ENCODE results near the gene NKX6-1. TPM values are rescaled to one million over a fixed set of nuclear protein-coding genes. Genes with fewer than 3 reads are reported as not detected.

The NKX6-1 gene
- total RNA-seq, 1 donor from 2014 or later = 14.6 TPM

- TF ChIP-seq CTCF (IDR thresholded peaks at IDR 0.05; ENCODE audit: unreplicated experiment) = no peak
- Mint-ChIP-seq H3K9me3 (ENCODE audit: unreplicated experiment) (no peaks in the 10 kb centered on the region), H3K27ac (ENCODE audit: unreplicated experiment) (no peak overlapping the region), H3K27me3 (ENCODE audit: unreplicated experiment) (peaks cover 3% of the 10 kb centered on the region), H3K4me1 (ENCODE audit: unreplicated experiment) (peaks cover 6% of the 10 kb centered on the region), H3K36me3 (ENCODE audit: low read depth, unreplicated experiment) (no peaks in the 10 kb centered on the region), H3K4me3 (ENCODE audit: unreplicated experiment) (no peak overlapping the region)
- no peak for DNase-seq (ENCODE audit: low spot score)
Measured at GRCh38 chr4:84512277-84512676, 13.2 kb upstream of the NKX6-1 start.

GRCh38 chr4:84511703-84512102 is 12.6 kb upstream of the NKX6-1 start:
- no peak for DNase-seq (ENCODE audit: low spot score)
- no peak overlapping the region for H3K4me3 Mint-ChIP-seq (ENCODE audit: unreplicated experiment)
- no peak overlapping the region for H3K27ac Mint-ChIP-seq (ENCODE audit: unreplicated experiment)
- peaks cover 6% of the 10 kb centered on the region for H3K4me1 Mint-ChIP-seq (ENCODE audit: unreplicated experiment)
- H3K9me3 Mint-ChIP-seq (ENCODE audit: unreplicated experiment) = no peaks in the 10 kb centered on the region
- no peaks in the 10 kb centered on the region for H3K36me3 Mint-ChIP-seq (ENCODE audit: low read depth, unreplicated experiment)
- peaks cover 3% of the 10 kb centered on the region for H3K27me3 Mint-ChIP-seq (ENCODE audit: unreplicated experiment)
- TF ChIP-seq CTCF (IDR thresholded peaks at IDR 0.05; ENCODE audit: unreplicated experiment) = no peak

- no peak for DNase-seq (ENCODE audit: low spot score)
- Mint-ChIP-seq H3K36me3 (ENCODE audit: low read depth, unreplicated experiment) (no peaks in the 10 kb centered on the region), H3K4me1 (ENCODE audit: unreplicated experiment) (peaks cover 12% of the 10 kb centered on the region), H3K27ac (ENCODE audit: unreplicated experiment) (no peak overlapping the region), H3K27me3 (ENCODE audit: unreplicated experiment) (peaks cover 3% of the 10 kb centered on the region), H3K4me3 (ENCODE audit: unreplicated experiment) (no peak overlapping the region), H3K9me3 (ENCODE audit: unreplicated experiment) (no peaks in the 10 kb centered on the region)
- TF ChIP-seq CTCF (IDR thresholded peaks at IDR 0.05; ENCODE audit: unreplicated experiment) = no peak
Measured at GRCh38 chr4:84507941-84508340, 8.8 kb upstream of the NKX6-1 start.

GRCh38 chr4:84504821-84505220 is 5.7 kb upstream of the NKX6-1 start:
- Mint-ChIP-seq H3K27me3 (ENCODE audit: unreplicated experiment) (peaks cover 23% of the 10 kb centered on the region), H3K9me3 (ENCODE audit: unreplicated experiment) (no peaks in the 10 kb centered on the region), H3K36me3 (ENCODE audit: low read depth, unreplicated experiment) (peaks cover 3% of the 10 kb centered on the region), H3K4me3 (ENCODE audit: unreplicated experiment) (no peak overlapping the region), H3K27ac (ENCODE audit: unreplicated experiment) (no peak overlapping the region), H3K4me1 (ENCODE audit: unreplicated experiment) (peaks cover 30% of the 10 kb centered on the region)
- no peak for DNase-seq (ENCODE audit: low spot score)
- TF ChIP-seq CTCF (IDR thresholded peaks at IDR 0.05; ENCODE audit: unreplicated experiment) = no peak

DNA sequence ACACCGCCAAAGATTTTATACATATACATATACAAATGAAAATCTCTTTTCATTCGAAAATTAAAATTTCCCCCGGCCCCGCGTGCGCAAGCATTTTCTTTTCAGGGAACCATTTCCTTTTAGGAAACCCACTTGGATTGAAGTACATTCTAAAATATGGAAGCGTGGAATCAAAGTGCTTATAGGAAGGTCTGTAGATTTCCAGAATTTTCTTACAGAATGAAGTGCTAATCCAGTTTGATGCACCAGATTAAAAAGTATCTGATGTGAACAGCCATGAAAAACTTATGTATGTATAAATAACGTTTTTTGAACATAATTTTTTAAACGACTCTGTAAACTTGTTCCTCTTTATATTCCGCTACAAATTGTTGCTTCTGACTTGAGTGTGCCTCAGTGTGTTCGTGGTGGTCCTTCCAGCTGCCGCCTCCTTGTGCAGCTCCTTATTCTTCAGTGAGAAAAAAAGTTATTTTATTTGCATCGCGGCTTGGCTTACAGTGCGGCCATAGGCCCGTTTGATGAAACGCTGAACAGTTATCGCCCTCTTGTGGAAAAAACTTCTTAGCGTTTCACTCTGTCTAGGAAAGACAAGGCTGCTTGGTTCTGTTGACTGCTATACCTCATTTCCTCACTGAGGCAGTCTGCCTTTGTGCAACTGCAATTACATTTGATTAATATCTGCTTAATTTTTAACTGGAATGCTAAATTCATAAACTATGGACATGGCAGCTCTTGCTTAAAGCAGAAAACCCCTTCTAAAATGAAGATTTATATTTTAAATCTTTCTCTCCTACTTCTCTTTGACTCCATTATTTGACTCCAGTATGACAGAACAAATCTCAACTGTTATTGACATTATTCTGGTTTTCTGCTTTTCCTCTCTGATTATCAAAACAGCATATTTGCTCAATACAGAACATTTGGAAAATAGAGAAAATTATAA is 4.7 kb upstream of the NKX6-1 start:
- peak; percentile 43 for TF ChIP-seq CTCF (IDR thresholded peaks at IDR 0.05; ENCODE audit: unreplicated experiment)
- Mint-ChIP-seq H3K27ac (ENCODE audit: unreplicated experiment) (no peak overlapping the region), H3K4me3 (ENCODE audit: unreplicated experiment) (peak overlapping the region; percentile 79), H3K36me3 (ENCODE audit: low read depth, unreplicated experiment) (peaks cover 3% of the 10 kb centered on the region), H3K27me3 (ENCODE audit: unreplicated experiment) (peaks cover 27% of the 10 kb centered on the region), H3K4me1 (ENCODE audit: unreplicated experiment) (peaks cover 31% of the 10 kb centered on the region), H3K9me3 (ENCODE audit: unreplicated experiment) (no peaks in the 10 kb centered on the region)
- DNase-seq (ENCODE audit: low spot score) = peak; percentile 59
